ENCODE results near the gene RAB3B. TPM values are rescaled to one million over a fixed set of nuclear protein-coding genes. Genes with fewer than 3 reads are reported as not detected.
A peak's percentile ranks its signal among the peaks of the same experiment; 100 is the strongest.
"Not testable (repeated sequence)": the region's sequence is repeated elsewhere in the genome, so short reads cannot be mapped to it uniquely, and the experiment has no call there.

RAB3B gene
- total and polyA plus RNA-seq, 2 of the 4 experiments (the other 2 are of a cell fraction), result 33.6 to 78.5 TPM

GRCh38 chr1:52005548-52005947 lies 15.0 kb upstream of the RAB3B start:
- Histone ChIP-seq H2BK20ac (ENCODE audit: low read depth, low read length) (peak overlapping the region; percentile 89), H2BK15ac (ENCODE audit: low read depth, low read length) (peak overlapping the region; percentile 86; the same call in 2 of the 3 replicates), H4K91ac (ENCODE audit: insufficient read depth, low read depth, low read length) (peak overlapping the region; percentile 98), H3K56ac (ENCODE audit: extremely low read depth, insufficient read depth, low read length) (peak overlapping the region; percentile 86), H3K9me1 (ENCODE audit: insufficient read depth, low read length) (peaks cover 13% of the 10 kb centered on the region; the same call in 1 of the 2 replicates), H3K14ac (replicated peaks; ENCODE audit: low read depth, low read length) (peak overlapping the region; percentile 75), H4K8ac (ENCODE audit: low read depth in 2 of 2, low read length in 2 of 2) (peak overlapping the region; percentile 45 to 77; a peak in 3 of 4 replicates), H3K4ac (ENCODE audit: low read depth, low read length) (peak overlapping the region; percentile 96), H2BK120ac (ENCODE audit: low read depth, low read length) (peak overlapping the region; percentile 96), H3K27ac (ENCODE audit: insufficient read depth, low read length) (peak overlapping the region; percentile 79), H3K4me2 (ENCODE audit: low read depth, low read length) (peak overlapping the region; percentile 30; the same call in 1 of the 2 replicates), H4K5ac (ENCODE audit: low read depth, low read length) (peak overlapping the region; percentile 87; the same call in 1 of the 2 replicates), H2BK5ac (ENCODE audit: low read depth, low read length, poor library complexity, severe bottlenecking) (peak overlapping the region; percentile 85), H3K18ac (ENCODE audit: low read depth, low read length) (peak overlapping the region; percentile 86), H3K9ac (ENCODE audit: low read depth, low read length) (peak overlapping the region; percentile 51; the same call in 1 of the 2 replicates), H3K23ac (ENCODE audit: low read depth, low read length) (peak overlapping the region; percentile 69), H2AK5ac (ENCODE audit: low read depth, low read length) (peak overlapping the region; percentile 75; the same call in 1 of the 2 replicates)
- CTCF ChIA-PET, result interaction anchor here (0.7 kb wide), 1 partner anchor 15 kb away, joined by 4 read pairs; no protein-coding TSS in a partner anchor
- H3K79me1 ChIP-seq (ENCODE audit: low read depth in 1 of 2, low read length in 2 of 2); H3K9me3 ChIP-seq (ENCODE audit: control insufficient read depth, insufficient read depth, low read length); H2AK9ac ChIP-seq (replicated peaks; ENCODE audit: low read depth, low read length, poor library complexity); BruUV-seq (replicated peaks); H4K20me1 ChIP-seq (ENCODE audit: insufficient read depth, low read length); H3K36me3 ChIP-seq (ENCODE audit: control insufficient read depth, insufficient read depth, low read length); H3K27me3 ChIP-seq (ENCODE audit: control insufficient read depth, insufficient read depth, low read length); in situ Hi-C loops (cut with MboI; ENCODE audit: low sequenced_read_pairs); H3K4me1 ChIP-seq (ENCODE audit: control insufficient read depth, insufficient read depth, low read length); H2AFZ ChIP-seq (replicated peaks; ENCODE audit: low read length, poor library complexity); dilution Hi-C loops (cut with HindIII; ENCODE audit: low sequenced_read_pairs, unreplicated experiment); H3K4me3 ChIP-seq (ENCODE audit: insufficient read depth, low read depth, low read length); POLR2A ChIA-PET (ENCODE audit: unreplicated experiment): not testable (repeated sequence)
- intact Hi-C loops (cut with micrococcal nuclease), result loop anchor here (10.0 kb wide), 1 partner anchor 371 kb away; no protein-coding TSS in a partner anchor
- DNase-seq, result peak; percentile 91
- peak; percentile 75 for ATAC-seq (ENCODE audit: low read depth)
- TF ChIP-seq SMC3 (IDR thresholded peaks at IDR 0.05; ENCODE audit: low read depth, low read length) (peak; percentile 1; the same call in 1 of the 2 replicates), MAZ (IDR thresholded peaks at IDR 0.05; ENCODE audit: borderline replicate concordance, low read depth, low read length) (peak; percentile 84), MAFK (IDR thresholded peaks at IDR 0.05; ENCODE audit: low read depth, low read length) (peak; percentile 41; the same call in 1 of the 2 replicates)
- WGBS, 2 experiments (ENCODE audit: extremely low coverage in 2 of 2, insufficient read length in 1 of 2), result no CpG with 5 or more reads among the region's 3 CpGs

Measured in IMR-90 (cell line).